K562 (cell line): ENCODE results near the gene SFXN2. TPM values are rescaled to one million over a fixed set of nuclear protein-coding genes. Genes with fewer than 3 reads are reported as not detected.

Experiments
- BRCA1 ChIP-seq, 2 experiments: fragments of 450-650 bp in 1 of 2; sonication (generic) in 1 of 2; formaldehyde crosslinking in 1 of 2; IDR thresholded peaks; 2 replicates each; pipeline versions ENCODE4 v1.5.0 to v1.6.1; 2017 to 2020; ENCODE audit warnings: mild to moderate bottlenecking in 1 of 2, missing genetic modification reagents in 1 of 2
- PHF8 ChIP-seq: fragments of 200-600 bp; sonication (generic); IDR thresholded peaks from 2 replicates; pipeline ENCODE4 v1.6.1; 2012; ENCODE audit warnings: mixed run types, mild to moderate bottlenecking, inconsistent platforms, low read length, moderate library complexity, borderline replicate concordance
- RBM39 ChIP-seq: fragments of 200-400 bp; formaldehyde crosslinking; optimal IDR thresholded peaks from 2 replicates; pipeline ENCODE3; 2018; ENCODE audit warnings: low read depth, low read length
- TRIM24 ChIP-seq, 2 experiments: fragments of 450-650 bp; IDR thresholded peaks; 2 replicates each; pipeline ENCODE4 v1.6.1; 2016
- ZEB2 ChIP-seq: fragments of 450-650 bp; IDR thresholded peaks from 2 replicates; pipeline ENCODE4 v1.6.1; 2016
- polyA plus RNA-seq, 8 experiments: library from polyadenylated mRNA; depleted of rRNA in 4 of 8; stranded (reverse) in 5 of 8; unstranded in 3 of 8; fragments of >200 nt; fragmentation: Nextera tagmentation in 2 of 8; fragmentation: Illumina TruSeq in 1 of 8; extraction: Ambion mirVana in 2 of 8; extraction: Trizol in 1 of 8; gene quantifications; 2 replicates each; pipeline versions ENCODE4 v1.2.1 to v1.2.3, GENCODE V29; 2011 to 2014; ENCODE audit warnings: inconsistent platforms in 1 of 8, missing spikeins in 1 of 8
- total RNA-seq, 7 experiments: library from RNA; depleted of rRNA in 6 of 7; stranded (reverse); fragments of >200 nt in 6 of 7; fragmentation: Illumina TruSeq in 2 of 7; extraction: Trizol in 2 of 7; gene quantifications; 2 replicates each; pipeline versions ENCODE4 v1.2.1 to v1.2.3, GENCODE V29; 2011 to 2021; ENCODE audit warnings: low replicate concordance in 1 of 7
- TF ChIP-seq, protein P1 (sequence below): fragments of 200-800 bp; sonication (Bioruptor generic); IDR thresholded peaks from 2 replicates; pipeline ENCODE4 v1.6.1; 2016; ENCODE audit warnings: missing genetic modification characterization, missing compliant biosample characterization
- TF ChIP-seq, protein P2 (sequence below), 2 experiments: fragments of 450-650 bp in 1 of 2; sonication (generic) in 1 of 2; formaldehyde crosslinking; conservative IDR thresholded peaks; 2 replicates each; pipeline versions ENCODE4 v1.4.0 to v1.8.1; 2020 to 2022; ENCODE audit warnings: mild to moderate bottlenecking in 1 of 2, missing genetic modification reagents in 1 of 2
- TF ChIP-seq, protein P3 (sequence below): fragments of 450-650 bp; IDR thresholded peaks from 2 replicates; pipeline ENCODE4 v1.6.1; 2016; ENCODE audit warnings: mild to moderate bottlenecking, moderate library complexity

The SFXN2 gene
- total and polyA plus RNA-seq, 9 of the 15 experiments (the other 6 are each of a cell fraction or from before 2014, with no cell fraction given): 7.3 to 23.8 (median 15.7) TPM

DNA sequence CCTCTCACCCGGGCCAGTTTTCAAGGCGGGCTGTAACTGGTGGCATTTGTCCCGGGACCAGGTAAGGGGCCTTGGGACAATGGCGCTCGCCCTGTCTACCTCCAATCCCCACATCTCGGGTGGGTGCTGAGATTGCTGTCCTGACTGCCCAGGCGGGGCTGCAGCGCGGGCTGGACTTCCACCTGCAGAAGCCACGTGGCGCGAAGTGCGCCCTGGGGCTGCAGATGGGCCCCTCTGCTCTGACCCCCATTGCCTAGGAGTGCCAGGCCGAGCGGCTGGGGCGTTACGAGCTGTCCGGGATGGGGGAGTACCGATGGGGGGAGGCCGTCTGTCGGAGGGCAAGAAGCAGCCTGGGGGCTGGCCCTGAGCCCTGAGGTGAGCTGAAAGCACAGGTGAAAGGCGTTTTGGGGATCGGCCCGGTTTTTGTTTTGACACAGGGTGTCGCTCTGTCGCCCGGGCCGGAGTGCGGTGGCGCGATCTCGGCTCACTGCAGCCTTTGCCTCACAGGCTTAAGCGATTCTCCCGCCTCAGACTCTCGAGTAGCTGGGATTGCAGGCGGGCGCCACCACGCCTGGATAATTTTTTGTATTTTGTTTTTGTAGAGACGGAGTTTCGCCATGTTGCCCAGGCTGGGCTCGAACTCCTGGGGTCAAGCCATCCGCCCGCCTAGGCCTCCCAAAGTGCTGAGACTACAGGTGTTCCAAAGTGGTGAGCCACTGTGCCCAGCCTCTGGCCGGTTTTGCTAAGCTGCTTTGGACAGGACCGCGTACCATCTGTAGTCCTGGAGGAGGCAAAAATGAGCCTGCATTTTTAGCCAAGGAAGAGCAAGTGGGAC is at the start of gene SFXN2 (continued):
- TF ChIP-seq, protein P1, sequence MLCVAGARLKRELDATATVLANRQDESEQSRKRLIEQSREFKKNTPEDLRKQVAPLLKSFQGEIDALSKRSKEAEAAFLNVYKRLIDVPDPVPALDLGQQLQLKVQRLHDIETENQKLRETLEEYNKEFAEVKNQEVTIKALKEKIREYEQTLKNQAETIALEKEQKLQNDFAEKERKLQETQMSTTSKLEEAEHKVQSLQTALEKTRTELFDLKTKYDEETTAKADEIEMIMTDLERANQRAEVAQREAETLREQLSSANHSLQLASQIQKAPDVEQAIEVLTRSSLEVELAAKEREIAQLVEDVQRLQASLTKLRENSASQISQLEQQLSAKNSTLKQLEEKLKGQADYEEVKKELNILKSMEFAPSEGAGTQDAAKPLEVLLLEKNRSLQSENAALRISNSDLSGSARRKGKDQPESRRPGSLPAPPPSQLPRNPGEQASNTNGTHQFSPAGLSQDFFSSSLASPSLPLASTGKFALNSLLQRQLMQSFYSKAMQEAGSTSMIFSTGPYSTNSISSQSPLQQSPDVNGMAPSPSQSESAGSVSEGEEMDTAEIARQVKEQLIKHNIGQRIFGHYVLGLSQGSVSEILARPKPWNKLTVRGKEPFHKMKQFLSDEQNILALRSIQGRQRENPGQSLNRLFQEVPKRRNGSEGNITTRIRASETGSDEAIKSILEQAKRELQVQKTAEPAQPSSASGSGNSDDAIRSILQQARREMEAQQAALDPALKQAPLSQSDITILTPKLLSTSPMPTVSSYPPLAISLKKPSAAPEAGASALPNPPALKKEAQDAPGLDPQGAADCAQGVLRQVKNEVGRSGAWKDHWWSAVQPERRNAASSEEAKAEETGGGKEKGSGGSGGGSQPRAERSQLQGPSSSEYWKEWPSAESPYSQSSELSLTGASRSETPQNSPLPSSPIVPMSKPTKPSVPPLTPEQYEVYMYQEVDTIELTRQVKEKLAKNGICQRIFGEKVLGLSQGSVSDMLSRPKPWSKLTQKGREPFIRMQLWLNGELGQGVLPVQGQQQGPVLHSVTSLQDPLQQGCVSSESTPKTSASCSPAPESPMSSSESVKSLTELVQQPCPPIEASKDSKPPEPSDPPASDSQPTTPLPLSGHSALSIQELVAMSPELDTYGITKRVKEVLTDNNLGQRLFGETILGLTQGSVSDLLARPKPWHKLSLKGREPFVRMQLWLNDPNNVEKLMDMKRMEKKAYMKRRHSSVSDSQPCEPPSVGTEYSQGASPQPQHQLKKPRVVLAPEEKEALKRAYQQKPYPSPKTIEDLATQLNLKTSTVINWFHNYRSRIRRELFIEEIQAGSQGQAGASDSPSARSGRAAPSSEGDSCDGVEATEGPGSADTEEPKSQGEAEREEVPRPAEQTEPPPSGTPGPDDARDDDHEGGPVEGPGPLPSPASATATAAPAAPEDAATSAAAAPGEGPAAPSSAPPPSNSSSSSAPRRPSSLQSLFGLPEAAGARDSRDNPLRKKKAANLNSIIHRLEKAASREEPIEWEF (CRISPR knock-in tag): no peak
- TF ChIP-seq PHF8 (peak; percentile 60; the same call in 1 of the 2 replicates), RBM39 (no peak), ZEB2 (peak; percentile 78; the same call in 1 of the 2 replicates), TRIM24 (IDR thresholded peaks at IDR 0.05) (no peak), BRCA1 (IDR thresholded peaks at IDR 0.05) (no peak), BRCA1 (CRISPR knock-in tag; IDR thresholded peaks at IDR 0.05) (0 out of 2 replicates have a peak, but pooled peaks have one; percentile 13)
- TF ChIP-seq, protein P2, sequence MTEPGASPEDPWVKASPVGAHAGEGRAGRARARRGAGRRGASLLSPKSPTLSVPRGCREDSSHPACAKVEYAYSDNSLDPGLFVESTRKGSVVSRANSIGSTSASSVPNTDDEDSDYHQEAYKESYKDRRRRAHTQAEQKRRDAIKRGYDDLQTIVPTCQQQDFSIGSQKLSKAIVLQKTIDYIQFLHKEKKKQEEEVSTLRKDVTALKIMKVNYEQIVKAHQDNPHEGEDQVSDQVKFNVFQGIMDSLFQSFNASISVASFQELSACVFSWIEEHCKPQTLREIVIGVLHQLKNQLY (CRISPR knock-in tag; conservative IDR thresholded peaks at IDR 0.05): no peak
- TF ChIP-seq, protein P3, sequence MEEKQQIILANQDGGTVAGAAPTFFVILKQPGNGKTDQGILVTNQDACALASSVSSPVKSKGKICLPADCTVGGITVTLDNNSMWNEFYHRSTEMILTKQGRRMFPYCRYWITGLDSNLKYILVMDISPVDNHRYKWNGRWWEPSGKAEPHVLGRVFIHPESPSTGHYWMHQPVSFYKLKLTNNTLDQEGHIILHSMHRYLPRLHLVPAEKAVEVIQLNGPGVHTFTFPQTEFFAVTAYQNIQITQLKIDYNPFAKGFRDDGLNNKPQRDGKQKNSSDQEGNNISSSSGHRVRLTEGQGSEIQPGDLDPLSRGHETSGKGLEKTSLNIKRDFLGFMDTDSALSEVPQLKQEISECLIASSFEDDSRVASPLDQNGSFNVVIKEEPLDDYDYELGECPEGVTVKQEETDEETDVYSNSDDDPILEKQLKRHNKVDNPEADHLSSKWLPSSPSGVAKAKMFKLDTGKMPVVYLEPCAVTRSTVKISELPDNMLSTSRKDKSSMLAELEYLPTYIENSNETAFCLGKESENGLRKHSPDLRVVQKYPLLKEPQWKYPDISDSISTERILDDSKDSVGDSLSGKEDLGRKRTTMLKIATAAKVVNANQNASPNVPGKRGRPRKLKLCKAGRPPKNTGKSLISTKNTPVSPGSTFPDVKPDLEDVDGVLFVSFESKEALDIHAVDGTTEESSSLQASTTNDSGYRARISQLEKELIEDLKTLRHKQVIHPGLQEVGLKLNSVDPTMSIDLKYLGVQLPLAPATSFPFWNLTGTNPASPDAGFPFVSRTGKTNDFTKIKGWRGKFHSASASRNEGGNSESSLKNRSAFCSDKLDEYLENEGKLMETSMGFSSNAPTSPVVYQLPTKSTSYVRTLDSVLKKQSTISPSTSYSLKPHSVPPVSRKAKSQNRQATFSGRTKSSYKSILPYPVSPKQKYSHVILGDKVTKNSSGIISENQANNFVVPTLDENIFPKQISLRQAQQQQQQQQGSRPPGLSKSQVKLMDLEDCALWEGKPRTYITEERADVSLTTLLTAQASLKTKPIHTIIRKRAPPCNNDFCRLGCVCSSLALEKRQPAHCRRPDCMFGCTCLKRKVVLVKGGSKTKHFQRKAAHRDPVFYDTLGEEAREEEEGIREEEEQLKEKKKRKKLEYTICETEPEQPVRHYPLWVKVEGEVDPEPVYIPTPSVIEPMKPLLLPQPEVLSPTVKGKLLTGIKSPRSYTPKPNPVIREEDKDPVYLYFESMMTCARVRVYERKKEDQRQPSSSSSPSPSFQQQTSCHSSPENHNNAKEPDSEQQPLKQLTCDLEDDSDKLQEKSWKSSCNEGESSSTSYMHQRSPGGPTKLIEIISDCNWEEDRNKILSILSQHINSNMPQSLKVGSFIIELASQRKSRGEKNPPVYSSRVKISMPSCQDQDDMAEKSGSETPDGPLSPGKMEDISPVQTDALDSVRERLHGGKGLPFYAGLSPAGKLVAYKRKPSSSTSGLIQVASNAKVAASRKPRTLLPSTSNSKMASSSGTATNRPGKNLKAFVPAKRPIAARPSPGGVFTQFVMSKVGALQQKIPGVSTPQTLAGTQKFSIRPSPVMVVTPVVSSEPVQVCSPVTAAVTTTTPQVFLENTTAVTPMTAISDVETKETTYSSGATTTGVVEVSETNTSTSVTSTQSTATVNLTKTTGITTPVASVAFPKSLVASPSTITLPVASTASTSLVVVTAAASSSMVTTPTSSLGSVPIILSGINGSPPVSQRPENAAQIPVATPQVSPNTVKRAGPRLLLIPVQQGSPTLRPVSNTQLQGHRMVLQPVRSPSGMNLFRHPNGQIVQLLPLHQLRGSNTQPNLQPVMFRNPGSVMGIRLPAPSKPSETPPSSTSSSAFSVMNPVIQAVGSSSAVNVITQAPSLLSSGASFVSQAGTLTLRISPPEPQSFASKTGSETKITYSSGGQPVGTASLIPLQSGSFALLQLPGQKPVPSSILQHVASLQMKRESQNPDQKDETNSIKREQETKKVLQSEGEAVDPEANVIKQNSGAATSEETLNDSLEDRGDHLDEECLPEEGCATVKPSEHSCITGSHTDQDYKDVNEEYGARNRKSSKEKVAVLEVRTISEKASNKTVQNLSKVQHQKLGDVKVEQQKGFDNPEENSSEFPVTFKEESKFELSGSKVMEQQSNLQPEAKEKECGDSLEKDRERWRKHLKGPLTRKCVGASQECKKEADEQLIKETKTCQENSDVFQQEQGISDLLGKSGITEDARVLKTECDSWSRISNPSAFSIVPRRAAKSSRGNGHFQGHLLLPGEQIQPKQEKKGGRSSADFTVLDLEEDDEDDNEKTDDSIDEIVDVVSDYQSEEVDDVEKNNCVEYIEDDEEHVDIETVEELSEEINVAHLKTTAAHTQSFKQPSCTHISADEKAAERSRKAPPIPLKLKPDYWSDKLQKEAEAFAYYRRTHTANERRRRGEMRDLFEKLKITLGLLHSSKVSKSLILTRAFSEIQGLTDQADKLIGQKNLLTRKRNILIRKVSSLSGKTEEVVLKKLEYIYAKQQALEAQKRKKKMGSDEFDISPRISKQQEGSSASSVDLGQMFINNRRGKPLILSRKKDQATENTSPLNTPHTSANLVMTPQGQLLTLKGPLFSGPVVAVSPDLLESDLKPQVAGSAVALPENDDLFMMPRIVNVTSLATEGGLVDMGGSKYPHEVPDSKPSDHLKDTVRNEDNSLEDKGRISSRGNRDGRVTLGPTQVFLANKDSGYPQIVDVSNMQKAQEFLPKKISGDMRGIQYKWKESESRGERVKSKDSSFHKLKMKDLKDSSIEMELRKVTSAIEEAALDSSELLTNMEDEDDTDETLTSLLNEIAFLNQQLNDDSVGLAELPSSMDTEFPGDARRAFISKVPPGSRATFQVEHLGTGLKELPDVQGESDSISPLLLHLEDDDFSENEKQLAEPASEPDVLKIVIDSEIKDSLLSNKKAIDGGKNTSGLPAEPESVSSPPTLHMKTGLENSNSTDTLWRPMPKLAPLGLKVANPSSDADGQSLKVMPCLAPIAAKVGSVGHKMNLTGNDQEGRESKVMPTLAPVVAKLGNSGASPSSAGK: peak; percentile 82
